Iris pigment epithelial cell (primary cell): Measurements from ENCODE around the gene CCDC110.
"Not testable (repeated sequence)": the region's sequence is repeated elsewhere in the genome, so short reads cannot be mapped to it uniquely, and the experiment has no call there.

ENCODE experiments used
- DNase-seq: peaks from one replicate; pipeline ENCODE4 v3.0.0-alpha.2; 2011; ENCODE audit warnings: low read depth

The CCDC110 gene

DNA sequence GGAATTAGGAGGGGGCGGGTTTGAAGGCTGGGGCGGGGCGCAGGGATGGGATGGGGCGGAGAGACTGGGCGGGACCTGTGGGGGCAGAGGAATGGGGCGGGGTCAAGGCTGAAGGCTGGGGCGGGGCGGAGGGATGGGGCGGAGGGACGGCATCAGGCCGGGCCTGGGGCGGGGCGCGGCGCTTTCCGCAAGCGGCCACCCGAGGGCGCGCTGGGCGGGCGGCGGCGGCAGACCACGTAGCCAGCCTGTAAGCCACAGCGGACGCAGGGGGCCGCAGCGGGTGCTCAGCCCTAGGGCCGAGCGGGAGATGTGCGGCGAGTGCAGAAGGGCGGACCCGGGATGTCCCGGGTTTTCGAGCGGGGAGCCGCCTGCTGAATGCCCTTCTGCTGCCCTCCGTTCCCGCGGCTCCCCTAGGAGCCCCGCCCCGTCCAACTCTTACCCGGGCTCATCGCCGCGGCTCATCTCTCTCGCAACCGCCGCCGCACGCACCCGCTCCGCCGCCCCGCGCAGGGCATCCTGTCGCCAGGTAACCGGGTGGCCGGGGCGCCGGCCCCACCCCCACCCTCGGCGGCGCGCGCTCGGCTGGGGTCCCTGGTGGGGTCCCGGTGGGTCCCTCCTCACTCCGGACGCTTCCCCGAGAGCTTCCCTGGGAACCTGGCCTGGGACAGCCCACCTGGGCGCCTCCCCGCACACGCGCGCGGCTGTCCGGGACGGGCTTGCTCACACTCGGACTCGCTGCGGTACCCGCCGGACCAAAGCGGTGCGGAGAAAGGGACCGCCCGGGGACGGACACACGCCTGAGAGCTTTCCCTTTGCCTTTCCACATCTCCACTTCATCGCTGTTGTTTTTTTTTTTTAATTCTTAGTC lies at the start of gene CCDC110:
TSS of gene CCDC110 (minus strand) at position 499 of the 868 bp plus-strand sequence. CDS start at position 449, 50 bp downstream.
- DNase-seq, result peak; percentile 94

DNA sequence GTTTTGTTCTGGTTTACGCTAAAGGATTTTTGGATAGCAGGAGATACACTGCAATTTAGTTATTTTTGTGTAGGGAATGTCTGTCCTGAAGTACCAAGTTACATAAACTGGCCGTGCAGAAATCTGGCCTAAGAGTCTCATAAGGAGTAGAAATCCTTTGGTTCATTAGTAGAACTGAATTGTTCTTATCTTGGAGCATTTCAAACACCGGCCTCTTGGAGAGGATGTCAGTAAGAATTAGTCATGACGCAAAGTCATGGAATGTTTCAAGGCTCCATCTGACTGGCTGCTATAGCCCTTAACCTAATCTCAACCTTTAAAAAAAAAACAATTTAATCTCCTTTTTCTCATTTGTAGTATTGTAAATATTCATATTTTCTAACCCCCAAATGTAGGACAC lies 48.6 kb upstream of the CCDC110 start:
- peak; percentile 88 for DNase-seq

GRCh38 chr4:185518494-185518893 lies 47.0 kb upstream of the CCDC110 start:
- no peak for DNase-seq

GRCh38 chr4:185518069-185518468 lies 46.5 kb upstream of the CCDC110 start:
- DNase-seq, result no peak

DNA sequence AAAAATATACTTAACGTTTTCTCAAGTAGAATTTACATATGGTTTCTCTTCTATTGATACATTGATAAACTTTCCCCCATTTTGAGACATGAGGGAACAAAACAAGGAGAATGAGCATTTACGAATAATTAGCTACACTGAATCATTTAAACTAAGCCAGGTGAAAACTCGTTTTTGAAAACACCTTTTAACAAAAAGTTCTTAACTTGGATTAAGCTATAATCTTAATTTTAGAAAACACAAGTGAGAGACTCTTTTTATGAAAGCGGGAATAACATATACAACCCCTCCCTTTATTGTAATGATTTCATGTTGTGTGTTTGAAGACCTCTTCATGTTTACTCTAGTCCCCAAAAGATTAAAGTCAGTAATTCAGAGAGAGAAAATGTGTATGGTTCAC lies 43.7 kb upstream of the CCDC110 start:
- no peak for DNase-seq

GRCh38 chr4:185514182-185514697 lies 42.7 kb upstream of the CCDC110 start:
- no peak for DNase-seq

DNA sequence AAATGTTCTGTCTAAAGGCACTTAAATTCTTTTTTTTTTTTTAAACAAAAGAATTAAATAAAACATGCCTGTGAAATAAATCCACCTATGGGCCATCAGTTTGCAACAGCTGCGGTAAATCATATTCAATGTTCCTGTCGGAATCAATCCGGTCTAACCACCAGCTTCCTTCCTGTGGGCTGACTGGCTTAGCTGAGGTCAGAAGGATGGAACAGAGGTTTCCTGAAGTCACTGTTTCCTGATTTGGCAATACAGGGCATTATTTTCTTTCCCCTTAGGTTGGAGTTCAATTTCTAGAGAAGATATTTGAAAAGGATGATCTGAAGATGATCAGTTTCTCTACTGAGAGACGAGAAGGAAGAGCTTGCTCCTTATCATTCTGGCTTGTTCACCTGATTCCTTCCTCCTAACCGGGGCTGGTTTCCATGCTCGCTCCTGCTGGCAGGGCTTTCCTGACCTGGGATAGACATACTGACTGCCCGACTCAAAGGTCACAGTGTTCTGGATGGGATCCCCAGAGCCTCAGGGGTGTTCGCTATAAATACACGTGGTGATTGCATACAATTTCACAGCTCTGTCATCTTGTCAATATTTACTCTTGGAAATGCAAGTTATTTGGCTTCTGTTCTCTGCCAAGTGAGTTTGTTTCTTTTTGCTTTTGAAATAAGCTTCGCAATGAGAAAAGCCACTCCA lies 42.1 kb upstream of the CCDC110 start:
- DNase-seq, result peak; percentile 97

- peak; percentile 83 for DNase-seq
Observed at GRCh38 chr4:185512516-185512915, 41.0 kb upstream of the CCDC110 start.

GRCh38 chr4:185511243-185511642 lies 39.7 kb upstream of the CCDC110 start:
- not testable (repeated sequence) for DNase-seq

- no peak for DNase-seq
Observed at GRCh38 chr4:185510806-185511205, 39.3 kb upstream of the CCDC110 start.

- no peak for DNase-seq
Observed at GRCh38 chr4:185508181-185508580, 36.6 kb upstream of the CCDC110 start.

- no peak for DNase-seq
Observed at GRCh38 chr4:185506422-185506821, 34.9 kb upstream of the CCDC110 start.

- no peak for DNase-seq
Observed at GRCh38 chr4:185504098-185505047, 32.8 kb upstream of the CCDC110 start.

DNA sequence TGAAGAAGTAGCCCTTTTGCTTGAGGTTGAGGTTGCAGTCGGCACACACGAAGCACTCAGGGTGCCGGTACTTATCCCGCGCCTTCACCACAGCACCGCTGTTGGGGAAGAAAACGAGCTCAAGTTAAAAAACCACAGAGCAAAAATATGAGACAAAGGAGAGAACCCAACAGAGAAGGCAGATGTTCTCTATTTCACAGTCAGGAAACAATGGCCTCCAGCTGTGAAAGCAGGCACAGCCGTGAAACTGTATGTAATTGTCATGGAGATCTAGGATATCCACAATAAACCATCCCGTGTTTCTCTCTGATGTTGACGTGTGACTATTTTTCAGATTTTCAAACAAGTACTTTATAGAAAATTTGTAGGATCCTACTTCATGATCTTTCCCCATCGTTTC lies 30.9 kb upstream of the CCDC110 start:
- DNase-seq, result no peak

GRCh38 chr4:185500576-185500975 lies 29.0 kb upstream of the CCDC110 start:
- no peak for DNase-seq

DNA sequence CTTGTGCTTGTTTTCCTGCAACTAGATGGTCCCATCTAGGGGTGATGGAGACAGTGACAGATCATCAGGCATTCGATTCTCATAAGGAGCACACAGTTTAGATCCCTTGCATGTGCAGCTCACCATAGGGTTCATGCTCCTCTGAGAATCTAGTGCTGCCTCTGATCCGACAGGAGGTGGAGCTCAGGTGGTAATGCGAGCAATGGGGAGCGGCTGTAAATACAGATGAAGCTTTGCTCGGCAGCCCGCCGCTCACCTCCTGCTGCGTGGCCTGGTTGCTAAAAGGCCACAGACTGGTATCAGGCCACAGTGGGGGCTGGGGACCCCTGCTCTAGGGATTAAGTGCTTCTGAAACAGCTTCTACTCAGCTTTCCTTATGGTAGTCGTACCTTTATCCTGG lies 28.5 kb upstream of the CCDC110 start:
- DNase-seq, result no peak

DNA sequence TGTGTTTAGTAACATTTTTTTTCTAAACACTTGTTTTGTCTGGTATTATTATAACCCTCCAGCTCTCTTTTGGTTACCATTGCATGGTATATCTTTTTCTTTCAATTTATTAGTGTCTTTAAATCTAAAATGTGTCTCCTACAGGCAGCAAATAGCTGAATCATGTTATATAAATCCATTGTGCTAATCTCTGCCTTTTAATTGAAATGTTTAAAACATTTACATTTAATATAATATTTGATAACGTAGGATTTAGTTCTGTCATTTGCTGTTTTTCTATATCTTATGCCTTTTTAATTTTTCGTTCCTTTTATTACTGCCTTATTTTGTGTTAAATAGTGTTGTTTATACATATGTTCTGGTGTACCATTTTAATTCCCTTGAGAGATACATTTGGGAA lies 17.1 kb upstream of the CCDC110 start:
- DNase-seq, result no peak

DNA sequence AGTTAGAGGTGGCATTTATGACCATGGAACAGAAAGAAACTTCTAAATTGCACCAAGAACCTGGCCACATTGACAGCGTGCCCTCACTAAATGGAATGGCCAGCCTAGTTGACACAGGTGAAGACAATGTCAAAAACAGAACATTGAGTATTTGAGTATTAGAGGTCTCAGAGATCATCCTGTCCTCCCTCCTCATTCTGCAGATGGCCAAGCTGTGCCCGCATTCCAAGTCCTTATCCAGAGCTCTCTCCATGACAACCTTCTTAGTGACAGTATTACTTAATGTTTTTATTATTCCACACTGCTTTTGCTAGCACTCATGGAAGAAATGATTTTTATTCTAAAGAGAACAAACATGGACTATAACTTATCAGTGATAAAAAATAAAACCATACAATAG lies 9.9 kb upstream of the CCDC110 start:
- no peak for DNase-seq

DNA sequence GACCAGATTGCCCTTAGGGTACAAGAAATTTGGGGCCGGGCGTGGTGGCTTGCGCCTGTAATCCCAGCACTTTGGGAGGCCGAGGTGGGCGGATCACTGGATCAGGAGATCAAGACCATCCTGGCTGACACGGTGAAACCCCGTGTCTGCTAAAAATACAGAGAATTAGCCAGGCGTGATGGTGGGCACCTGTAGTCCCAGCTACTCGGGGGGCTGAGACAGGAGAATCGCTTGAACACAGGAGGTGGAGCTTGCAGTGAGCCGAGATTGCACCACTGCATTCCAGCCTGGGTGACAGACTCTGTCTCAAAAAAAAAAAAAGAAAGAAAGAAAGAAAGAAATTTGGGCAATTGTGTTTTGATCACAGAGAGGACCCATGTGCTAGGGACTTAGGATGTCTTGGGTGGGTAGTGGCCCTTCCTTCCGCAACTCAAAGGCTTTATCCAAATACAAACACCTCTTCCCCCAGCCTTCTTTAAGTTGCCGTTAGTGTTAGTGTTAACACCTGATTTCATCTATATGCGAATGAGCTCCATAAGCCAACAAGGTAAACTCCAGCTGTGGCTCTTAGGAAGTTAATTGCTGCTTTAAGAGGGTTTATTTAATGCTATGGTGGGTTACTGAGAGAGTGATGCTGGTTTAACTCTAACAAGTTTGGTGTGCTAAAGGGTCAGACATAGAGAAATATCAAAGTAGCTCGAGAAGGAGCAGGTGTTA lies 8.6 kb upstream of the CCDC110 start:
- no peak for DNase-seq

DNA sequence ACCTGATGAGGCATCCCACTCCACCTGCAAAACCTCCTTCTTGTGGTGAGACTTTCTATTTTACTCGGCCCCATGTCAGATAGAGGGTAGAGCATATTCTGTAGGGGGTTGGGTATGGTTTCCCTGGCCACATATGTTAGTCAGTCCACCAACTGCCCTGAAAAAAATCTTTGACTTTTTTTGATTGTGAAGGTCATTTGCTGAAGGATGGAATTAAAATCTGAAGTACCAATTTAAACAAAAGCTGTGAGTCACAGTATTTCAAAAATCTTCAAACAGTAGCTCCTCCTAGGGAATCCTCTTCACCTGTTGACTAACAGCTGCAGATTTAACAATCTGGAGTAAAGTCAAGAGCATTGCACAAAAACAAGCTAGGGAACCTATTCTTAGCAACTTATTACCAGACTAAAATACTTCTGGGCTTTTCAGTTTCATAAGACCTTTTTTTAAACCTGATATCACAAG lies 8.0 kb upstream of the CCDC110 start:
- DNase-seq, result peak; percentile 42

DNA sequence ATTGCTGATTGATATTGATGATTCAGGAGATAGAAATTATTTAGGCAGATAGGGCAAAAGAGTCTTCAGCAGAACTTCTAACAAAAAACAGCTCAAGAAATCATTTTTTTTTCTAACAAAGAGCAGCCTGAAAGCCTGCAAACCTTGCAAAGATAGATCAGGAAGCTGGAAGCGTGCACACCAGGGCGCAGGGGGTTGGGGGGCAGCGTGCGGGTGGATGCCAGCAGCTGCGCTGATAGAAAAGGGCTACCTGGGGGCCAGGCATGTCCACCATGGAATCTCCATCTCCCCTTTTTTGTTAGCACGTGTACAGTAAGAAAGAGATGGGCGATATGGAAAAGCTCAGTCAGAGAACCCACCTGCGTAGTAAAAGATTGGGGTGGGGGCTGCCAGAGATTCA lies 1.7 kb upstream of the CCDC110 start:
- no peak for DNase-seq
